Lower leg skin (tissue), 3 donors: ENCODE data around the gene MPL.
"Not testable (repeated sequence)": the region's sequence is repeated elsewhere in the genome, so short reads cannot be mapped to it uniquely, and the experiment has no call there.

Experiments used
- POLR2A ChIP-seq, 2 donors: fragments of 450-650 bp; IDR thresholded peaks; one replicate each; pipeline ENCODE4 v1.6.1; 2016 to 2017; ENCODE audit warnings: antibody characterized with exemption in 2 of 2, mild to moderate bottlenecking in 1 of 2, moderate library complexity in 1 of 2
- TF ChIP-seq, protein P1 (sequence below), 3 donors: fragments of 450-650 bp; IDR thresholded peaks; one replicate each; pipeline ENCODE4 v1.5.1; 2016; ENCODE audit warnings: antibody characterized with exemption in 3 of 3, mild to moderate bottlenecking in 3 of 3, moderate library complexity in 2 of 3

DNA sequence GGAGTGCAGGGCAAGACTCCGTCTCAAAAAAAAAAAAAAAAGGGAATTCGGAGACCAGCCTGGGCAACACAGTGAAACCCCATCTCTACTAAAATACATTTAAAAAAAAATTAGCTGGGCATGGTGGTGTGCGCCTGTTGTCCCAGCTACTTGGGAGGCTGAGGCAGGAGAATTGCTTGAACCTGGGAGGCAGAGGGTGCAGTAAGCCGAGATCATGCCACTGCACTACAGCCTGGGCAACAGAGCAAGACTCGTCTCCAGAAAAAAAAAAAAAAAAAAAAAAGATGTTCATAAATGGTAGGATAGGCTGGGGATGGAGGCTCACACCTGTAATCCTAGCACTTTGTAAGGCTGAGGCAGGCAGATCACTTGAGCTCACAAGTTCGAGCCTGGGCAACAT, 32.2 kb downstream of the MPL start:
- TF ChIP-seq, protein P1, sequence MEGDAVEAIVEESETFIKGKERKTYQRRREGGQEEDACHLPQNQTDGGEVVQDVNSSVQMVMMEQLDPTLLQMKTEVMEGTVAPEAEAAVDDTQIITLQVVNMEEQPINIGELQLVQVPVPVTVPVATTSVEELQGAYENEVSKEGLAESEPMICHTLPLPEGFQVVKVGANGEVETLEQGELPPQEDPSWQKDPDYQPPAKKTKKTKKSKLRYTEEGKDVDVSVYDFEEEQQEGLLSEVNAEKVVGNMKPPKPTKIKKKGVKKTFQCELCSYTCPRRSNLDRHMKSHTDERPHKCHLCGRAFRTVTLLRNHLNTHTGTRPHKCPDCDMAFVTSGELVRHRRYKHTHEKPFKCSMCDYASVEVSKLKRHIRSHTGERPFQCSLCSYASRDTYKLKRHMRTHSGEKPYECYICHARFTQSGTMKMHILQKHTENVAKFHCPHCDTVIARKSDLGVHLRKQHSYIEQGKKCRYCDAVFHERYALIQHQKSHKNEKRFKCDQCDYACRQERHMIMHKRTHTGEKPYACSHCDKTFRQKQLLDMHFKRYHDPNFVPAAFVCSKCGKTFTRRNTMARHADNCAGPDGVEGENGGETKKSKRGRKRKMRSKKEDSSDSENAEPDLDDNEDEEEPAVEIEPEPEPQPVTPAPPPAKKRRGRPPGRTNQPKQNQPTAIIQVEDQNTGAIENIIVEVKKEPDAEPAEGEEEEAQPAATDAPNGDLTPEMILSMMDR (IDR thresholded peaks at IDR 0.05), result not testable (repeated sequence)
- not testable (repeated sequence) for TF ChIP-seq POLR2A (IDR thresholded peaks at IDR 0.05)
